Measurements from ENCODE around the gene MLLT10.

GRCh38 chr10:21744223-21744622 lies 210.2 kb downstream of the MLLT10 start:
- TF ChIP-seq POLR2A (IDR thresholded peaks at IDR 0.05) (no peak), CTCF (IDR thresholded peaks at IDR 0.05) (no peak)

All from right lobe of liver (tissue), 4 donors.